Measurements from ENCODE around the gene SLC36A4. TPM values are rescaled to one million over a fixed set of nuclear protein-coding genes. Genes with fewer than 3 reads are reported as not detected.

The SLC36A4 gene
- total RNA-seq, 4 donors from 2014 or later = 1.5 to 3.4 (median 2.4) TPM

- intact Hi-C loops (cut with DNase I; ENCODE audit: low total_unique reads) = no loop called here
- ATAC-seq = no peak
- no peak overlapping the region for H3K27ac ChIP-seq
- H3K4me3 ChIP-seq = no peak overlapping the region
- TF ChIP-seq, protein P1, sequence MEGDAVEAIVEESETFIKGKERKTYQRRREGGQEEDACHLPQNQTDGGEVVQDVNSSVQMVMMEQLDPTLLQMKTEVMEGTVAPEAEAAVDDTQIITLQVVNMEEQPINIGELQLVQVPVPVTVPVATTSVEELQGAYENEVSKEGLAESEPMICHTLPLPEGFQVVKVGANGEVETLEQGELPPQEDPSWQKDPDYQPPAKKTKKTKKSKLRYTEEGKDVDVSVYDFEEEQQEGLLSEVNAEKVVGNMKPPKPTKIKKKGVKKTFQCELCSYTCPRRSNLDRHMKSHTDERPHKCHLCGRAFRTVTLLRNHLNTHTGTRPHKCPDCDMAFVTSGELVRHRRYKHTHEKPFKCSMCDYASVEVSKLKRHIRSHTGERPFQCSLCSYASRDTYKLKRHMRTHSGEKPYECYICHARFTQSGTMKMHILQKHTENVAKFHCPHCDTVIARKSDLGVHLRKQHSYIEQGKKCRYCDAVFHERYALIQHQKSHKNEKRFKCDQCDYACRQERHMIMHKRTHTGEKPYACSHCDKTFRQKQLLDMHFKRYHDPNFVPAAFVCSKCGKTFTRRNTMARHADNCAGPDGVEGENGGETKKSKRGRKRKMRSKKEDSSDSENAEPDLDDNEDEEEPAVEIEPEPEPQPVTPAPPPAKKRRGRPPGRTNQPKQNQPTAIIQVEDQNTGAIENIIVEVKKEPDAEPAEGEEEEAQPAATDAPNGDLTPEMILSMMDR (IDR thresholded peaks at IDR 0.05 in 4 of 5, conservative IDR thresholded peaks at IDR 0.05 in 1 of 5) = peak in 1 of 5 experiments; percentile 15
- no peak for TF ChIP-seq POLR2A (IDR thresholded peaks at IDR 0.05)
- H3K36me3 ChIP-seq = no peaks in the 10 kb centered on the region
- no peaks in the 10 kb centered on the region for H3K27me3 ChIP-seq
- no peaks in the 10 kb centered on the region for H3K4me1 ChIP-seq
- DNase-seq = no peak
- H3K9me3 ChIP-seq = no peaks in the 10 kb centered on the region
- in situ Hi-C loops (cut with MboI; ENCODE audit: low sequenced_read_pairs in 4 of 4) = no loop called here
These were observed 27.7 kb downstream of the SLC36A4 start for GRCh38 chr11:93169950-93170561.

DNA sequence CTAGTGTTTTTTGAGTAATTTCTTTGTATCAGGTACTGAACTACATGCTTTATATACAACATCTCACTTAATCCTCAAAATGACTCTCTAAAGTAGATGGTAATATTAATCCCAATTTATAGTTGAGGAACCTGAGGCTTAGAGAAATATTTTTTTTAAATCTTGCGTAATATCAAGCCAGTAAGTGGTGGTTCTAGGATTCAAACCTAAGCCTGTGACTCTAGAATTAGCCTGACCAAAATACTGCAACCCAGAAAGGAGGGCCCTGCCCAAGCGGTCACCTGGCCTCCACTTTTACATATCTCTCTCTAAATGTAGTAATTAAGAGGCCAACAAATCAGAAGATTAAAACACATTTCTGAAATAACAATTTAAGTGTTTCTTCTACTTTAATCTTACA lies 28.6 kb downstream of the SLC36A4 start:
- no peak overlapping the region for H3K27ac ChIP-seq
- H3K36me3 ChIP-seq = peaks cover 0 to 4% of the 10 kb centered on the region in 2 donors
- DNase-seq (no peak), ATAC-seq (no peak)
- in situ Hi-C loops (cut with MboI; ENCODE audit: low sequenced_read_pairs in 4 of 4) (no loop called here), intact Hi-C loops (cut with DNase I; ENCODE audit: low total_unique reads) (no loop called here)
- no peak overlapping the region for H3K4me3 ChIP-seq
- TF ChIP-seq POLR2A (IDR thresholded peaks at IDR 0.05) = no peak
- TF ChIP-seq, protein P1 (IDR thresholded peaks at IDR 0.05 in 4 of 5, conservative IDR thresholded peaks at IDR 0.05 in 1 of 5) = no peak
- no peaks in the 10 kb centered on the region for H3K4me1 ChIP-seq
- H3K27me3 ChIP-seq = no peaks in the 10 kb centered on the region
- no peaks in the 10 kb centered on the region for H3K9me3 ChIP-seq

GRCh38 chr11:93166862-93167261 lies 30.9 kb downstream of the SLC36A4 start:
- intact Hi-C loops (cut with DNase I; ENCODE audit: low total_unique reads) = no loop called here
- DNase-seq (no peak), ATAC-seq (no peak)
- Histone ChIP-seq H3K4me1 (no peaks in the 10 kb centered on the region), H3K27ac (no peak overlapping the region), H3K36me3 (peaks cover 0 to 12% of the 10 kb centered on the region in 2 donors), H3K27me3 (no peaks in the 10 kb centered on the region), H3K9me3 (no peaks in the 10 kb centered on the region), H3K4me3 (no peak overlapping the region)
- in situ Hi-C loops (cut with MboI; ENCODE audit: low sequenced_read_pairs in 4 of 4) = no loop called here
- TF ChIP-seq POLR2A (IDR thresholded peaks at IDR 0.05) = no peak
- TF ChIP-seq, protein P1 (IDR thresholded peaks at IDR 0.05 in 4 of 5, conservative IDR thresholded peaks at IDR 0.05 in 1 of 5) = no peak

- in situ Hi-C loops (cut with MboI; ENCODE audit: low sequenced_read_pairs in 4 of 4) = no loop called here
- ATAC-seq = no peak
- Histone ChIP-seq H3K4me1 (no peaks in the 10 kb centered on the region), H3K9me3 (no peaks in the 10 kb centered on the region), H3K36me3 (peaks cover 0 to 12% of the 10 kb centered on the region in 2 donors), H3K27ac (no peak overlapping the region), H3K4me3 (no peak overlapping the region), H3K27me3 (no peaks in the 10 kb centered on the region)
- TF ChIP-seq POLR2A (IDR thresholded peaks at IDR 0.05) = no peak
- TF ChIP-seq, protein P1 (IDR thresholded peaks at IDR 0.05 in 4 of 5, conservative IDR thresholded peaks at IDR 0.05 in 1 of 5) = no peak
- intact Hi-C loops (cut with DNase I; ENCODE audit: low total_unique reads) = no loop called here
- DNase-seq = no peak
These were observed 31.6 kb downstream of the SLC36A4 start for GRCh38 chr11:93166194-93166593.

DNA sequence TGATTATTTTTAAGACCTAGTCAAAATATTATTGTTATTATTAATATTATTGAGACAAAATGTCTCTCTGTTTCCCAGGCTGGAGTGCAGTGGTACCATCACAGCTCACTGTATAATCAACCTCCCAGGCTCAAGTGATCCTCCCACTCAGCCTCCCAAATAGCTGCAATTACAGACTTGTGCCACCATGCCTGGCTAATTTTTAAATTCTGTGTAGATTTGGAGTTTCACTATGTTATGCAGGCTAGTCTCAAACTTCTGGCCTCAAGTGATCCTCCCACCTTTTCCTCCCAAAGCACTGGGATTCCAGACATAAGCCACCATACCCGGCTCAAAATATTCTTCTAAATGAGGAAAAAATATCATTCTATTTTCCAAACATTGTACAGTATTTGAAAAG lies 37.0 kb downstream of the SLC36A4 start:
- no peak overlapping the region for H3K4me3 ChIP-seq
- H3K27ac ChIP-seq = no peak overlapping the region
- H3K36me3 ChIP-seq = peaks cover 0 to 12% of the 10 kb centered on the region in 2 donors
- ATAC-seq (no peak), DNase-seq (no peak)
- no peaks in the 10 kb centered on the region for H3K4me1 ChIP-seq
- intact Hi-C loops (cut with DNase I; ENCODE audit: low total_unique reads) (no loop called here), in situ Hi-C loops (cut with MboI; ENCODE audit: low sequenced_read_pairs in 4 of 4) (no loop called here)
- no peaks in the 10 kb centered on the region for H3K9me3 ChIP-seq
- TF ChIP-seq POLR2A (IDR thresholded peaks at IDR 0.05) = no peak
- TF ChIP-seq, protein P1 (IDR thresholded peaks at IDR 0.05 in 4 of 5, conservative IDR thresholded peaks at IDR 0.05 in 1 of 5) = no peak
- no peaks in the 10 kb centered on the region for H3K27me3 ChIP-seq
